Measurements from ENCODE around the gene IRX4.

Gene IRX4

GRCh38 chr5:1834022-1834551, 48.6 kb downstream of the IRX4 start:
- DNase-seq = no peak

- DNase-seq = no peak
These were observed 49.3 kb downstream of the IRX4 start for GRCh38 chr5:1833264-1834021.

- no peak for DNase-seq
These were observed 50.0 kb downstream of the IRX4 start for GRCh38 chr5:1832511-1833250.

DNA sequence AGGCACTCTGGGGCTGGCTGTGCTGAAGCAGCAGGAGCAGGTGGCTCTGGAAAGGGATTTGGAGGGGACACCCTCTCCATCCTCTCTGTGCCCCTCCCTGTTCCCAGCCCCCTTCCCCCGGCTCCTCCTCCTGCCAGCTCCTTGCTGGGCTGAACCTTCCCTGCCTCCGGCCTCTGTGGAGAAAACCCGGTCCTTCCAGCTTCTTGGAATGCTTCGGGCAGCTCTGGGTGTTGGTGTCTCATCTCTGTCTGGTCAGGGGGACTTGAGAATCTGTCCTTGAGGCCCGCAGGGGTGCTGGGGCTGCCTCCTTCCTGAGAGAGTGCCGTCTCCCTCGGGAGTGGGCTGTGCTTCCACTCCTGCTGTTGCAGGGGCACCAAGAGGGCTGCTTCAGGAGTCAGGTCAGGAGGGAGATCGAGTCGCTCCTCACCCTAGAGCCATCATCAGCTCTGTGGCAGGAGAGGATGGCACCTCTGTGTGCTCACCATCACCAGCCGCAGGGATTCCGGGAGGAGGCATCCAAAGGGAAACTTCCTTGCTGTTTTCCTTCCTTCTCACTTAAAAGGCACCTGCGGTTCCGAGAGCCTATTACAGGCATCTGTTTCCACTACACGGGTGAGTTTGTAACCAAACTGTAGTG, 50.9 kb downstream of the IRX4 start:
- DNase-seq = no peak

- DNase-seq = no peak
These were observed 51.5 kb downstream of the IRX4 start for GRCh38 chr5:1831257-1831656.

- DNase-seq = no peak
These were observed 52.0 kb downstream of the IRX4 start for GRCh38 chr5:1830571-1831228.

DNA sequence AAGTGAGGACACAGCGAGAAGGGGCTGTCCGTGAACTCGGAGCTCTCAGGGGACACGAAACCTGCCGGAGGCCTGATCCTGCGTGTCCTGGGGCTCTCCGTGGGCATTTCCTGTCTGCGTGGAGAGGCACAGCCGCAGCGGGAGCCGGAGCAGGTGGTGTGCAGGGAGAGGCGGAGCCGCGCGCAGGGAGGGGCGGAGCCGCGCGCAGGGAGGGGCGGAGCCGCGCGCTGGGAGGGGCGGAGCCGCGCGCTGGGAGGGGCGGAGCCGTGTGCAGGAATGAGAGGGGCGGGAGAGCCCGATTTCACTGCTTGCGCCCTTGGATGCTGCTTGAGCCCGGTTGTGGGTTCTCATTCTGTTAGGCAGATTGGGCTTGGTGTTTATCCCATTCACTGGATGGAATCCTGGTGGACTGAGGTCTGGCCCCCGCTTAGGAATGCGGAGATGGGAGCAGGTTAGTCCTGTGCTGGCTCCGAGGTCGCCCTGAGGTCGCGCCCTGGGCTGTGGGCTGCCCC, 54.8 kb downstream of the IRX4 start:
- DNase-seq = no peak

Measured in bone marrow (tissue), 2 donors.